NT2/D1 (cell line): ENCODE results near the gene CCDC88C.

ENCODE experiments used
- SUZ12 ChIP-seq: IDR thresholded peaks from 2 replicates; pipeline ENCODE4 v1.6.1; 2011; ENCODE audit not compliant: insufficient read length, insufficient read depth; ENCODE audit errors: extremely low read depth
- ZNF274 ChIP-seq: IDR thresholded peaks from 2 replicates; pipeline ENCODE4 v1.6.1; 2011; ENCODE audit warnings: mild to moderate bottlenecking, low read depth, low read length

GRCh38 chr14:91254461-91254860 is 163.2 kb downstream of the CCDC88C start:
- TF ChIP-seq ZNF274 (no peak), SUZ12 (no peak)
